Naive B cell (primary cell): ENCODE data around the gene IL11RA. TPM values are rescaled to one million over a fixed set of nuclear protein-coding genes. Genes with fewer than 3 reads are reported as not detected.

Experiments
- ATAC-seq, 2 donors: fragments of 150-1000 bp; cut with Tn5 transposase; 2 replicates each; pipeline ENCODE4 v1.10.0; 2021; ENCODE audit warnings: low read depth in 2 of 2, mild to moderate bottlenecking in 2 of 2, moderate library complexity in 2 of 2
- DNase-seq: peaks from one replicate; pipeline ENCODE4 v3.0.0; 2022
- H3K27ac Mint-ChIP-seq, 6 donors: one replicate each; pipeline ENCODE4 v1.8.0; 2020 to 2022; ENCODE audit warnings: mild to moderate bottlenecking in 6 of 6, mixed read lengths in 6 of 6, moderate library complexity in 5 of 6, inconsistent platforms in 2 of 6
- H3K27me3 Mint-ChIP-seq, 3 donors: one replicate each; pipeline ENCODE4 v1.8.0; 2021 to 2022; ENCODE audit warnings: mixed read lengths in 3 of 3, mild to moderate bottlenecking in 1 of 3
- H3K36me3 Mint-ChIP-seq, 2 donors: one replicate each; pipeline ENCODE4 v1.8.0; 2020 to 2022; ENCODE audit warnings: mixed read lengths in 2 of 2, inconsistent platforms in 1 of 2, mild to moderate bottlenecking in 1 of 2
- H3K4me1 Mint-ChIP-seq, 3 donors: one replicate each; pipeline ENCODE4 v1.8.0; 2020 to 2022; ENCODE audit warnings: mixed read lengths in 3 of 3, inconsistent platforms in 1 of 3, mild to moderate bottlenecking in 1 of 3, moderate library complexity in 1 of 3
- H3K4me3 Mint-ChIP-seq, 8 donors: one replicate each; pipeline ENCODE4 v1.8.0; 2020 to 2022; ENCODE audit warnings: mild to moderate bottlenecking in 8 of 8, mixed read lengths in 8 of 8, moderate library complexity in 8 of 8, inconsistent platforms in 2 of 8
- H3K9me3 Mint-ChIP-seq, 7 donors: one replicate each; pipeline ENCODE4 v1.8.0; 2020 to 2022; ENCODE audit warnings: mixed read lengths in 7 of 7, mild to moderate bottlenecking in 5 of 7, inconsistent platforms in 2 of 7, moderate library complexity in 1 of 7
- polyA plus RNA-seq, 6 donors: library from polyadenylated mRNA; unstranded; fragments of 300-500 nt; fragmentation: Illumina TruSeq; gene quantifications; one replicate each; pipeline ENCODE4 v1.2.3, GENCODE V29; 2021; ENCODE audit warnings: low read depth in 6 of 6

The IL11RA gene
- polyA plus RNA-seq, 6 donors from 2014 or later, result 2.0 to 7.4 (median 3.0) TPM

DNA sequence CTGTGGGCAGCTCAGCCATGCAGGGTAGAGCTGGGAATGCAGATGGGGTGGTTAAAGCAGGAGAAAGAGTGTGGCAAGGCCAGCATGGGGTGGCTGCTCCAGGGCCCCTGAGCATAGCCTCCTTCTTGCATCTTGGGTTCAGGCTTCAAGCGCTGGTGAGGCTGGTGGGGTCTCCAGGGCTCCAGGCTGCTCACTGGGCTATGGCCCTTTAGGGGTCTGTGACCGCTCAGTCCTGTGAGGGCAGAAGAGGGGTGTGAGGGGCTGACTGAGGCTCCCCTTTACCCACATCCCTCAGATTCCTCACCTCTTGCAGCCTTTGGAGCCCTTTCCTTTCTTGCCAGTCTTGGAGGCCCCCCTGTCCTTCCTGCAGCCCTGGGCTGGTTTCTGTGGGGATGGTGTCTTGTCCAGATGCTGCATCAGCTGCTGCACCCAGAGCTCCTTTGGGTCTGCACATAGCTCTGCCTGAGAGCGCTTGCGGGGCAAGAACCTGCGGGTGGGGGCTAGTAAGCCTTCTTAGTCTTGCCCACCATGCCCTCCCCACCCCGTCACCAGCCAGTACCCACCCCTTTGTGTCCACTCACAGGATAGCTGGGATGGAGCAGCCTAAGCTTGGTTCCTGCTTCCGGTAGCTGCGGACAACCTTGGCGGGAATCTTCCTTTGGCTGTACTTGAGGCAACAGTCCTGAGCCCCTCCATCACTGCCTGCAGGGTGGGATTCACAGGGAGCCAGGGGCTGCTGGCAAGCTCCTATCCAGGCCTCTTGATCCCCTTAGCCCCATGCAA, 57.4 kb downstream of the IL11RA start:
- Mint-ChIP-seq H3K36me3 (no peaks in the 10 kb centered on the region), H3K27ac (no peak overlapping the region), H3K9me3 (peaks cover 0 to 2% (median 0%) of the 10 kb centered on the region in 7 donors), H3K27me3 (peaks cover 11 to 49% (median 31%) of the 10 kb centered on the region in 3 donors), H3K4me1 (no peaks in the 10 kb centered on the region), H3K4me3 (no peak overlapping the region)
- DNase-seq (no peak), ATAC-seq (no peak)

DNA sequence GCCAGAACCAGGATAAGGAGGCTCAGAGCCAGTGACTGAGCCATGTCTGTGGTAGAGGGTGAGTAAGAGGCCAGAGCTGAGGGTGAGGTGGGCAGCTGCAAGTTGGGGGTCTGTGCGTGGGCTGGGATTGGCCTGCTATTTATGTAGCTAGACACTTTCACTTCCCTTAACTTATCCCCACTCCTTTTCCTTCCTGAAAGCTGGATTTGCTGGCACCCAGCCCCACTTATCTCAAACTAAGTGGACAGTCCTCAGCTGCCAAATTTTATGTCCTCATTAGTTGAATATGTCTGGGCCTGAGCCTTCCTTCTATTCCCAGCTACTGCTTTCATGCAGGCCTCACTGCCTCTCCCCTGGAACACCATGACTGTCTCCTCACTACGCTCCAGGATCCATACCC, 58.0 kb downstream of the IL11RA start, which contains the start of gene CCL21:
Gene CCL21, minus strand, starts transcription at position 114 of the 400 bp plus-strand sequence. Its CDS starts 70 bp downstream, at position 44.
- peaks cover 0 to 2% (median 0%) of the 10 kb centered on the region in 7 donors for H3K9me3 Mint-ChIP-seq
- peaks cover 18 to 54% (median 30%) of the 10 kb centered on the region in 3 donors for H3K27me3 Mint-ChIP-seq
- no peak within 1 kb of the TSS for H3K4me3 Mint-ChIP-seq
- H3K36me3 Mint-ChIP-seq, result no peaks in the 10 kb centered on the region
- H3K27ac Mint-ChIP-seq, result no peak within 1 kb of the TSS
- no peaks in the 10 kb centered on the region for H3K4me1 Mint-ChIP-seq
- no peak for ATAC-seq
- no peak for DNase-seq

Other genes with a start within 250 kb of the IL11RA start
- 1 to 10 TPM in 3 of 6 donors, under 1 TPM in 3; 0.80 to 1.5 (median 1.1) TPM for gene FAM219A, start 193.6 kb upstream of the IL11RA start, polyA plus RNA-seq
- gene DNAI1, start 193.4 kb upstream of the IL11RA start, polyA plus RNA-seq, result not detected
- not detected for gene ENHO, start 129.2 kb upstream of the IL11RA start, polyA plus RNA-seq
- not detected for gene CNTFR, start 62.5 kb upstream of the IL11RA start, polyA plus RNA-seq
- gene RPP25L, start 40.1 kb upstream of the IL11RA start, polyA plus RNA-seq, result 10 to 100 TPM; 25.1 to 50.6 (median 43.7) TPM
- 100 to 1,000 TPM in 3 of 6 donors, 10 to 100 TPM in 3; 83.5 to 118 (median 103) TPM for gene DCTN3, start 31.7 kb upstream of the IL11RA start, polyA plus RNA-seq
- gene ARID3C, start 23.1 kb upstream of the IL11RA start, polyA plus RNA-seq, result not detected
- gene SIGMAR1, start 14.4 kb upstream of the IL11RA start, polyA plus RNA-seq, result 10 to 100 TPM; 40.1 to 75.8 (median 47.0) TPM
- gene GALT, start 5.5 kb upstream of the IL11RA start, polyA plus RNA-seq, result 10 to 100 TPM; 29.1 to 51.1 (median 36.3) TPM
- gene CCL27, start 10.5 kb downstream of the IL11RA start, polyA plus RNA-seq, result not detected
- gene CCL19, start 39.1 kb downstream of the IL11RA start, polyA plus RNA-seq, result not detected
- not detected for gene CCL21, start 58.0 kb downstream of the IL11RA start, polyA plus RNA-seq